Panc1 (cell line): ENCODE data around the gene ZNF396.

Source experiments
- REST ChIP-seq, 2 experiments: IDR thresholded peaks; 2 replicates each; pipeline ENCODE4 v1.6.1; 2011 to 2012; ENCODE audit warnings: low read depth in 2 of 2, control low read depth in 1 of 2, low read length in 1 of 2, mild to moderate bottlenecking in 1 of 2, moderate library complexity in 1 of 2; ENCODE audit not compliant: insufficient read depth in 1 of 2
- TF ChIP-seq, protein P1 (sequence below): fragments of 450-650 bp; IDR thresholded peaks from 2 replicates; pipeline ENCODE4 v1.5.1; 2017; ENCODE audit warnings: mild to moderate bottlenecking

GRCh38 chr18:35393716-35394115 lies 16.6 kb upstream of the ZNF396 start:
- TF ChIP-seq REST (IDR thresholded peaks at IDR 0.05; ENCODE audit: insufficient read depth in 1 of 2, low read depth in 2 of 2, low read length in 1 of 2), result no peak
- TF ChIP-seq, protein P1, sequence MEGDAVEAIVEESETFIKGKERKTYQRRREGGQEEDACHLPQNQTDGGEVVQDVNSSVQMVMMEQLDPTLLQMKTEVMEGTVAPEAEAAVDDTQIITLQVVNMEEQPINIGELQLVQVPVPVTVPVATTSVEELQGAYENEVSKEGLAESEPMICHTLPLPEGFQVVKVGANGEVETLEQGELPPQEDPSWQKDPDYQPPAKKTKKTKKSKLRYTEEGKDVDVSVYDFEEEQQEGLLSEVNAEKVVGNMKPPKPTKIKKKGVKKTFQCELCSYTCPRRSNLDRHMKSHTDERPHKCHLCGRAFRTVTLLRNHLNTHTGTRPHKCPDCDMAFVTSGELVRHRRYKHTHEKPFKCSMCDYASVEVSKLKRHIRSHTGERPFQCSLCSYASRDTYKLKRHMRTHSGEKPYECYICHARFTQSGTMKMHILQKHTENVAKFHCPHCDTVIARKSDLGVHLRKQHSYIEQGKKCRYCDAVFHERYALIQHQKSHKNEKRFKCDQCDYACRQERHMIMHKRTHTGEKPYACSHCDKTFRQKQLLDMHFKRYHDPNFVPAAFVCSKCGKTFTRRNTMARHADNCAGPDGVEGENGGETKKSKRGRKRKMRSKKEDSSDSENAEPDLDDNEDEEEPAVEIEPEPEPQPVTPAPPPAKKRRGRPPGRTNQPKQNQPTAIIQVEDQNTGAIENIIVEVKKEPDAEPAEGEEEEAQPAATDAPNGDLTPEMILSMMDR, result no peak
